GM10847 (cell line): ENCODE measurements around the gene COPB2.

Experiments
- POLR2A ChIP-seq: IDR thresholded peaks from 2 replicates; pipeline ENCODE4 v1.6.1; 2011; ENCODE audit not compliant: insufficient read length; ENCODE audit errors: extremely low read depth

The COPB2 gene

GRCh38 chr3:139388077-139388476 lies 1.4 kb downstream of the COPB2 start:
- no peak for TF ChIP-seq POLR2A

GRCh38 chr3:139380575-139380974 lies 8.9 kb downstream of the COPB2 start:
- TF ChIP-seq POLR2A = no peak

- TF ChIP-seq POLR2A = no peak
These were observed 10.7 kb downstream of the COPB2 start for GRCh38 chr3:139378587-139379241.

DNA sequence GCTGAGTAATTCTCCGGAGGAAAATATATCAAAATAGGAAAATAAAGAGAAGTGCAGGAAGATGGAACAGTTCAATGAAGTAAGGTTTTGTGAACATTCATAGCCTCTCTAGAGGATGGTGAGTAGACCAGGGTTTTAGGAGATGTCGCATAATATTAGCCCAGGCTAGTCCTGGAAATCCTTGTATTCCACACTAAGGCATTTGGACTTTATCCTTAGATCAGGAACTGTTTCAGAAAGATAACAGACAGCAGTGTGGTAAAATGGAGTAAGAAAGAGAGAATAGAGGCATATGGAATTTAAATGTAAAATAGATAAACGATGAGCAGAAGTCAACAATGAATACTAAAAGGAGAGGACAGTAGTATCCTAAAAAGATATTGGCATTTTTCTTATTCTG lies 12.1 kb downstream of the COPB2 start:
- no peak for TF ChIP-seq POLR2A

DNA sequence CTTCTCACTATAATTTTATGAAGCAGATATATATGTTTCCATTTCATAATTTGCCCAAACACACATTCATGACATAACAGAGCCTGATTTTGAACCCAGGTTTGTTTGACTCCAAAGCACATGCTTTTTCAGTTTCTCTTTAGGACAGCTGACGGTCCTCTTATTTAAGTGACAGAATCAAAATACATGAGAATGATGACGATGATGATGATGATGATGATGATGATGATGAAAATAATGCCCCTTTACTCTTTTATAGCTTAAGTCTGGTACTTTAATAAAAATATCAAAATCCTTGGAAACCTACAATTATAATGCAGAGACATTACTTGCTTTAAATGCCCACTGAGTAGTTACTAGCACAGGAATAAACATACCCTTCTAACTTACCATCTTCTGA lies 15.3 kb downstream of the COPB2 start:
- TF ChIP-seq POLR2A = no peak

DNA sequence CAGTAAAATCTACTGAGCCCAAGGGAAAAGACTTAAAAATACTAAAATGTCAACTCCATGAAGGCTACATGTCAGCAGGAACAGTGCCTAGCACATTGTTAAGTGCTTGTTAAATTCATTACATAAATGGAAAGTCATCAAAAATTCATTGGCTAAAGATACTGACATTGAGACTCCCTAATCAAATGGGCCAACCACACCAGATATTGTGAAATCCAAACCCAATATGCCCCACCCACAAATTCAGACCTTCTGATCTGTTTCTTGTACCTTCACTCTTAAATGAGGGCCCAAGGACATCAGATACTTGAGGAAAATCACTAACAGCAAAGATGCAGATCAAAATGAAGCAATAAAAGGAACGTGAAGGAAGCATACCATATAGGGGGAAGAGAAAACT lies 24.9 kb downstream of the COPB2 start:
- TF ChIP-seq POLR2A = no peak

- TF ChIP-seq POLR2A = no peak
These were observed 28.2 kb downstream of the COPB2 start for GRCh38 chr3:139361276-139361675.

DNA sequence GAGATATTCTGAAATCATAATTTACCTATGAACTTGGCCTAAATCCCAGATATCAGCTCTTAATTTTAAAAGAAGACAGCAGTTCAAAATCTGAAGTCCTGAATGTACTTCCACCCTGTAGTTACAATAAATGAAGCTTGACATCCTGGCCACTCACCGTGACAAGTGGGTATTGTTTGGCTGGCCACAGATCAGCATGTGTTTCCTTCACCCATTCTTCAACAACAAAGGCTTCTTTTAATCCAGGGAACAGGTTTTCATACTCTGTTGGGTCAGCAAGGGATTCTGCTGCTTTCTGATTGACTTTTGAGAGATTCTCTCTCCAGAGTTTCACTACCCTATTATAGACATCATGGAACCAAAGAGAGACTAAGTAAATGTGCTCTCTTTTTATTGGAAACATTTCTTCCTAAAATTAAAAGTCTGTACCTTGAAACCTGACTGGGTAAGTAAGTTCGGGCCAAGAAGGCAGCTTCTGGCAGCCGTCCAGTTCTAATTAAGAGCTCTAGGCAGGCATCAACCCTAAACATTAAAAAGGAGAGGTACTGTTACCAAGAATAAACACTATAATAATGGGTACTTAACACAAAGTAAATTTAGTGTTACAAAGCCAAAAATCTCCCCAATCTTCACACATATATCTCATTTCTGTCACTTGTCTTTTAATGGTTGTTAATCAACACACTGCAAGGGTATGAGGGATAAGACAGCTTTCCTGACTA lies 30.4 kb downstream of the COPB2 start:
- no peak for TF ChIP-seq POLR2A

GRCh38 chr3:139357899-139358298 lies 31.5 kb downstream of the COPB2 start:
- TF ChIP-seq POLR2A = no peak

DNA sequence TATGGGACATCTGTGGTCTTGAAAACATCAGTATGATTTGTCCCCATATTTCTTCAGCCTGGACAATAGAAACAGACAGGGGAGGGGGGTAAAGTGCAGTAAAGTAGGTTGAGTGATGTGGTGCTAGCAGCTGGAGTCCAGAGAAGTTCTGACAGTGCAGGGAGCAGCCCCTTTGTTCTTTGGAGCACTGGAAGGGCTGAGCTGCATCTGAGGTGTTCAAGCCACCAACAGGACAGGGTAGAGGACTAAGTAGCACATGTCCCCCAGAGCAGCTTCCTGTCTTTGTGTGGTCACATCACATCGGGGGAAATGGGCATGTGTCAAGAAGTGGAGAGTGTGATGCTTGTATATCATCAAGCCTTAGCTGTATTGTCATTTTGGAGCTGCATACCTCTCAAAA lies 33.6 kb downstream of the COPB2 start:
- no peak for TF ChIP-seq POLR2A

- TF ChIP-seq POLR2A = no peak
These were observed 34.0 kb downstream of the COPB2 start for GRCh38 chr3:139355476-139355875.

GRCh38 chr3:139354661-139355060 lies 34.8 kb downstream of the COPB2 start:
- TF ChIP-seq POLR2A = no peak

GRCh38 chr3:139353920-139354556 lies 35.4 kb downstream of the COPB2 start:
- no peak for TF ChIP-seq POLR2A

GRCh38 chr3:139346771-139347170 lies 42.7 kb downstream of the COPB2 start:
- TF ChIP-seq POLR2A = no peak

GRCh38 chr3:139343895-139344856 lies 45.3 kb downstream of the COPB2 start, which contains the start of gene MRPS22:
MRPS22 (plus strand) TSS chr3:139344020; CDS start chr3:139344027, 7 bp downstream.
- peak; percentile 65 for TF ChIP-seq POLR2A
